NCI-H1436 (cell line): ENCODE data around the gene CCDC61.

ENCODE experiments used
- DNase-seq: peaks from one replicate; lab custom pipeline; 2025; lab: John Stamatoyannopoulos, UW

CCDC61 gene, protein sequence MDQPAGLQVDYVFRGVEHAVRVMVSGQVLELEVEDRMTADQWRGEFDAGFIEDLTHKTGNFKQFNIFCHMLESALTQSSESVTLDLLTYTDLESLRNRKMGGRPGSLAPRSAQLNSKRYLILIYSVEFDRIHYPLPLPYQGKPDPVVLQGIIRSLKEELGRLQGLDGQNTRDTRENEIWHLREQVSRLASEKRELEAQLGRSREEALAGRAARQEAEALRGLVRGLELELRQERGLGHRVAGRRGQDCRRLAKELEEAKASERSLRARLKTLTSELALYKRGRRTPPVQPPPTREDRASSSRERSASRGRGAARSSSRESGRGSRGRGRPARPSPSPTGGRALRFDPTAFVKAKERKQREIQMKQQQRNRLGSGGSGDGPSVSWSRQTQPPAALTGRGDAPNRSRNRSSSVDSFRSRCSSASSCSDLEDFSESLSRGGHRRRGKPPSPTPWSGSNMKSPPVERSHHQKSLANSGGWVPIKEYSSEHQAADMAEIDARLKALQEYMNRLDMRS

GRCh38 chr19:45994998-45995714, at the start of gene CCDC61:
Gene CCDC61 (plus strand): TSS chr19:45995467. CDS start chr19:46003019, 7,552 bp downstream.
- DNase-seq, result peak; percentile 99

- no peak for DNase-seq
These were observed 47.3 kb upstream of the CCDC61 start for GRCh38 chr19:45947926-45948325.

- DNase-seq, result no peak
These were observed 43.0 kb upstream of the CCDC61 start for GRCh38 chr19:45952341-45952685.

- DNase-seq, result no peak
These were observed 42.4 kb upstream of the CCDC61 start for GRCh38 chr19:45952686-45953505.

DNA sequence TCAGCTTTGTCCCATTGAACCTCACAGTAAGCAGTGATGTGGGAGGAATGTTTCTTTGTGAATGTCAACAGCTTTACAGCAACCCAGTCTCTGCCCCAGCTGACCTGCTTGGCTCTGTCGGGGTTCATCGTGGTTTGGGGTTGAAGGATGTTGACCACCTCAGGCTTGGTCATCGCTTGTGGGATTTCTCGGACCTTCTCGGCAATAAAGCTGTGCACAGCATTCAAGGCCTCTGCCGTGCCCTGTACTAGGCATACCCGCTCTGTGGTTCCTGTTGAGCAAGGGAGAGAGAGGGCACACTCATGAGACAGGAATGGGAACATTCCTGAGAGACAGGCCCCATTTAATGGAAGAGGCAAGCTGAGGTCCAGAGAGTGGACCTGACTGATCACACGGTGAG, 41.6 kb upstream of the CCDC61 start:
- no peak for DNase-seq

- DNase-seq, result peak; percentile 45
These were observed 41.1 kb upstream of the CCDC61 start for GRCh38 chr19:45954156-45954555.

- no peak for DNase-seq
These were observed 39.2 kb upstream of the CCDC61 start for GRCh38 chr19:45955905-45956608.

- DNase-seq, result no peak
These were observed 36.9 kb upstream of the CCDC61 start for GRCh38 chr19:45958320-45958719.

DNA sequence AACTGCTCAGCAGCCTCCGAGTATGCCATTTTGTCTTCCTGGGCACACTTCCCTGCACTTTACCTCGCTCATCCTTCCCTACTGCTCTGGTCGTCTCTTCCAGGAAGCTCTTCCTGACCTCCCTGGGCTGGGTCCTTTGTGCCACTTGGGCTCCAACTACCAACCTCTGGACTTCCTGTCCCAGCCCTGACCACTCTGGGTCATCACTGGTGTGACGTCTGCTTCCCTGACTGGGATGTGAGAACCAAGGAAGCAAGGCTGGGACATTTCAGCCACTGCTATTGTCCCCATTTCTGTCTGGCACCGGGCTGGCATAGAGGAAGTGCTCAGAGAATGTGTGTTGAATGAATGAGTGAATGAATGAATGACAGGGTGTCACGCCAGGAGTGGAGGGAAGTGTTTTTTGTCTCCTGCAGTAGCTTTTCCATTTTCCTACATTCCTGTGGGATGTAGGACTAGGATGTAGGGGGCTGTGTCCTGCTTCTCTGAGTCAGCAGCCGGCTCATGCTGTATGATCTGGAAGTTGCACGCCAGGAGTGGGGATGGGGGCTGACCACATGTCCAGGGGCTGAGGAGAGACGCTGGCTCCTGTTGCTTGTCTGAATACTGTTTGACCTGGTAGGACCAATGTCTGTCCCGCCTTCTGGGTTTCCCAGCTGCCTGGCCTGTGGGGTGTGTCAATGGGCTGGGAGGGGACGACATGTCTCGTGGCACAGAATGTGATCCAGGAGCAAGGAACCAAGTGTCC, 36.3 kb upstream of the CCDC61 start:
- DNase-seq, result no peak

DNA sequence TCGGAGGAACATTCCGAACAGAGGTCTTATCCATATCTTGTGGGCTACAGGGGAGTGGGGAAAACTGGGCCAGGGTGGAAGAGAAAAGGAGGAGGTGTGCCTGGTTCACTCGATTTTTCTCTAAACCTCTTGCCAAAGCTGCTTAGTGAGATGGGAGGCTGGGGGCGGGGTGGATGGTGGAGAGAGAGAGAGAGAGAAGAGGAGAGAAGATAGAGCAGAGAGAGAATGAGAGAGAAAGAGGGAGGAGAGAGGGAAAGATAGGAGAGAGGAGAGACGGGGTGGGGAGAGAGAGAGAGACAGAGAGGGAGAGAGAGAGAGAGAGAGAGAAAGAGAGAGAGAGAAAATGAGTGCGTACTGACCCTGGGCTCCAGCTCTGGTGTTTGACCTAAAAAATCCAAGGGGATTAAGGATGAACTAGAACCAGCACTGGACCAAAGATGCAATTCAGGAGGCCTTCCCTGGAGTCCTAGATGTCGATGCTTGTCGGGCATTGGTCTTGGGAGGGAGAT, 35.7 kb upstream of the CCDC61 start:
- DNase-seq, result no peak

- no peak for DNase-seq
These were observed 34.6 kb upstream of the CCDC61 start for GRCh38 chr19:45960595-45961235.

- DNase-seq, result no peak
These were observed 33.2 kb upstream of the CCDC61 start for GRCh38 chr19:45962021-45962420.

- DNase-seq, result no peak
These were observed 28.0 kb upstream of the CCDC61 start for GRCh38 chr19:45967246-45967645.

GRCh38 chr19:45968626-45969025, 26.6 kb upstream of the CCDC61 start:
- DNase-seq, result no peak

DNA sequence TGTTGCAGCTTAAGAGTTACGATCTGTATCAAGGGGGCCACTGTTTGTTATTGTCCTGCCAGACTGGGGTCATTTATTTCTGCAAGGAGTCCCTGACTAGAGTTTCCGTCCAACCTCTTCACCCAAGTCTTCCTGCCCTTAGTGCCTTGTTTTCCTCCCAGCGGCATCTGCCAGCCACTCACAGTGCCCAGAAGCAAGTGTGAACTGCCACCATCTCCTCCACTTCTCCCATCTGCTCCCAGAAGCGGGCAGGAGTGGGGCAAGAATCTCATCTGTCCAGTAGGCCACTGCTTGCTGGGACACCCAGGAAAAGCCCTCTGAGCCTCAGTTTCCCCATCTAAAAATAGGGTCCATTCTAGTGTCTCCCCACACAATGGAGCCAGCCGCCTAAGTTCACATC, 25.6 kb upstream of the CCDC61 start:
- no peak for DNase-seq

GRCh38 chr19:45971260-45971902, 23.9 kb upstream of the CCDC61 start:
- DNase-seq, result no peak

GRCh38 chr19:45972081-45972946, 23.0 kb upstream of the CCDC61 start:
- DNase-seq, result no peak

- no peak for DNase-seq
These were observed 22.2 kb upstream of the CCDC61 start for GRCh38 chr19:45972947-45973540.
